Effector memory CD4-positive, alpha-beta T cell (primary cell): ENCODE data around the gene LCN6.
A peak's percentile ranks its signal among the peaks of the same experiment; 100 is the strongest.
"Not testable (repeated sequence)": the region's sequence is repeated elsewhere in the genome, so short reads cannot be mapped to it uniquely, and the experiment has no call there.

Experiments used
- DNase-seq, 3 donors: peaks; one replicate each; pipeline ENCODE4 v3.0.0-alpha.2; 2020
- H3K27ac ChIP-seq: 2 replicates; pipeline ENCODE4 v1.7.0; 2013; ENCODE audit warnings: mild to moderate bottlenecking, low read length, moderate library complexity; ENCODE audit not compliant: insufficient read depth, poor library complexity, severe bottlenecking
- H3K27me3 ChIP-seq: replicated peaks from 2 replicates; pipeline ENCODE4 v1.7.0; 2013; ENCODE audit warnings: mild to moderate bottlenecking, low read length; ENCODE audit not compliant: insufficient read depth, control insufficient read depth, poor library complexity, severe bottlenecking
- H3K36me3 ChIP-seq: 2 replicates; pipeline ENCODE4 v1.7.0; 2013; ENCODE audit warnings: mild to moderate bottlenecking, low read length, moderate library complexity; ENCODE audit not compliant: control insufficient read depth, insufficient read depth
- H3K4me1 ChIP-seq: 2 replicates; pipeline ENCODE4 v1.7.0; 2013; ENCODE audit warnings: low read length, mild to moderate bottlenecking; ENCODE audit not compliant: control insufficient read depth, insufficient read depth, poor library complexity, severe bottlenecking
- H3K4me3 ChIP-seq: 2 replicates; pipeline ENCODE4 v1.7.0; 2013; ENCODE audit warnings: low read length, low read depth, mild to moderate bottlenecking; ENCODE audit not compliant: insufficient read depth, poor library complexity, severe bottlenecking
- H3K9me3 ChIP-seq: 2 replicates; pipeline ENCODE4 v1.7.0; 2013; ENCODE audit warnings: mild to moderate bottlenecking, low read length, moderate library complexity; ENCODE audit not compliant: control insufficient read depth

LCN6 gene

DNA sequence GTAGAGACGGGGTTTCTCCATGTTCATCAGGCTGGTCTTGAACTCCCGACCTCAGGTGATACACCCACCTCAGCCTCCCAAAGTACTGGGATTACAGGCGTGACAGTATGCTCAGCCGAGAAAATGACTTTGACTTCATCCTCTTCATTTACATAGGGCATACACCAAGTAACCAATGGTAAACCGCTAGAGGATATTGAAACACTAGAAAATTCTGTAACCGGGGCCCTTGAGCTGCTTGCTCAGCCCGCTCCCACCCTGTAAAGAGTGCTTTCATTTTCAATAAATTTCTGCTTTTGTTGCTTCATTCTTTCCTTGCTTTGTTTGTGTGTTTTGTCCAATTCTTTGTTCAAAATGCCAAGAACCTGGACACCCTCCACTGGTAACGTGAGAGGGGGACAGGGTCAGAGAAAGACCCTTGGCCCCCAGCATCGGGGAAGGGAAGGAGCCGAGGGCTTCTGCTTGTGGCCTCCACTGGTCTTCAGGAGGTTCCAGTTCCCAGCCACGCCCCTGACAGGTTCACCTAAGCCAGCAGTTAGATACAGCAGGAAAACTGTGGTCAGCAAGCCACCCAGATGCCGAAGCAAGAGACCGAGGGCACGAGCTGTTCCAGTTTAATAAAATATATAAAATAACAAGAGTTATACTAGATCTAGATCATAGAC is 17.6 kb upstream of the LCN6 start:
- DNase-seq, H3K4me3 ChIP-seq, H3K4me1 ChIP-seq, H3K27me3 ChIP-seq, H3K27ac ChIP-seq, H3K36me3 ChIP-seq, H3K9me3 ChIP-seq: not testable (repeated sequence)

DNA sequence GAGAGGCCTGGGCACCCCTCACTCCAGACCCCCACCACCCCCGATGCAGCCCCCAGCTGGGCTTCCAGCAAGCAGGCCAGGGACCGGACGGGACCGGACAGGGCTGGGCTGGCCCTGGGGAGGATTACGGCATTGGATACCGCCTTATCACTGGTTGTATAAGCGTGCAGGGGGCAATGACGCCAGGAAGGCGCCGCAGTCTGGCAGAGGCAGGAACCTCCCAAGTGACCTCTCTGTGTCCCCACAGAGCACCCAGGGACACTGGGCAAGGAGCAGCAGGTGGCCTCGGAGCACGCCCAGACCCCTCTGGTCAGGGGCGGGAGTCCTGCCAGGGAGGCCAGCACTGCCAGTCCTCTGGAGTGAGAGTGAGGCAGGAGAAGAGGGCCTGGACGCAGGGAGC is 16.7 kb upstream of the LCN6 start:
- H3K4me3 ChIP-seq = no peak overlapping the region
- DNase-seq = no peak
- peaks cover 4% of the 10 kb centered on the region for H3K4me1 ChIP-seq
- no peaks in the 10 kb centered on the region for H3K36me3 ChIP-seq
- H3K27me3 ChIP-seq = no peaks in the 10 kb centered on the region
- no peak overlapping the region for H3K27ac ChIP-seq
- H3K9me3 ChIP-seq = no peaks in the 10 kb centered on the region

DNA sequence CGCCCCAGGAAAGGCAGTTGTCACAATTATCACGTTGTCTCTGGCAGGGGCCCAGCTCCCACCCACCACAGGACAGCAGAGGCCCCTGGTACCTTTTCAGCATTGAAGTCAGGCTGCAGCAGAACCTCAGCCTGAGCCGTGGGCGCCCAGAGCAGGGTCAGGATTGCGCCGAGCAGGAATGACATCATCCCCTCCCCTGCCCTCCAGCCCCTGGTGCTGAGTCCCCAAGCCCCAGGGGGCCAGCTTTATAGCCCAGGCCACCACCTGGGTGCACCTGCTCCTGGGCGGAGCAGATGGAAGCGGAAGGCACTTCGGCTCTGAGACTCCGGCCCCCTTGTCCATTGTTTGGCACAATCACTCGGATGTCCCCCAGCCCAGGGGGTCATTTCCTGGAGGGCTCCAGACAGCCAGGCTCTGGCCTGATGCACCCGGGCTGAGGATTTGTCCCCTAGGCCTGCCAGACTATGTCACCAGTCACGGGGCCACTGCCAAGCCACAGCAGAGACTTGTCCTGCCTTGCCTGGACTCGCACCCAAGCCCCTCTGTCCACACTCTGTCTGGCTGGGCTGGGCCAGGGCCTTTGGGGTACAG is 16.1 kb upstream of the LCN6 start, which contains the start of gene LCN15:
LCN15 (minus strand) TSS at position 218 of the 591 bp plus-strand sequence; CDS start at position 188, 30 bp downstream.
- H3K27ac ChIP-seq = no peak within 1 kb of the TSS
- no peak within 1 kb of the TSS for H3K4me3 ChIP-seq
- H3K9me3 ChIP-seq = no peaks in the 10 kb centered on the region
- H3K36me3 ChIP-seq = no peaks in the 10 kb centered on the region
- DNase-seq = no peak
- H3K4me1 ChIP-seq = peaks cover 4% of the 10 kb centered on the region
- no peaks in the 10 kb centered on the region for H3K27me3 ChIP-seq

DNA sequence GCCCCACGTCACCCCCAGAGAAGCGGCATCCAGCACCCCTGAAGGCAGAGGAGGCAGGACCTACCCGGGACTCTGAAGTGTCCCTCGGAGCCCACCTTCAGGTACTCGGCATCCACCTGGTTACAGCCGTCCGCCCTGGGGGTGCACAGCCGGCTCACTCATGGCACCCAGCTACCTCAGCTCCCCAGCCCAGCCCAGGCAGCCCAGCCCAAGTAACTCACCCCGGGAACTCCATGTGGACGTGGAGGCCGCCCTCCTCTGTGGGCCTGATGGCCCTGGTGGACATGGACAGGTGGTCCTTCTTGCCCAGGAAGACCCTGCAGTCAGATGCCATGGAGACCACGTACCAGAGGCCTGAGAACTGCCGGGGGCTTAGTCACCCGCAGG is 15.3 kb upstream of the LCN6 start:
- no peak for DNase-seq
- peaks cover 4% of the 10 kb centered on the region for H3K4me1 ChIP-seq
- no peaks in the 10 kb centered on the region for H3K36me3 ChIP-seq
- no peak overlapping the region for H3K4me3 ChIP-seq
- no peaks in the 10 kb centered on the region for H3K9me3 ChIP-seq
- no peak overlapping the region for H3K27ac ChIP-seq
- H3K27me3 ChIP-seq = no peaks in the 10 kb centered on the region

DNA sequence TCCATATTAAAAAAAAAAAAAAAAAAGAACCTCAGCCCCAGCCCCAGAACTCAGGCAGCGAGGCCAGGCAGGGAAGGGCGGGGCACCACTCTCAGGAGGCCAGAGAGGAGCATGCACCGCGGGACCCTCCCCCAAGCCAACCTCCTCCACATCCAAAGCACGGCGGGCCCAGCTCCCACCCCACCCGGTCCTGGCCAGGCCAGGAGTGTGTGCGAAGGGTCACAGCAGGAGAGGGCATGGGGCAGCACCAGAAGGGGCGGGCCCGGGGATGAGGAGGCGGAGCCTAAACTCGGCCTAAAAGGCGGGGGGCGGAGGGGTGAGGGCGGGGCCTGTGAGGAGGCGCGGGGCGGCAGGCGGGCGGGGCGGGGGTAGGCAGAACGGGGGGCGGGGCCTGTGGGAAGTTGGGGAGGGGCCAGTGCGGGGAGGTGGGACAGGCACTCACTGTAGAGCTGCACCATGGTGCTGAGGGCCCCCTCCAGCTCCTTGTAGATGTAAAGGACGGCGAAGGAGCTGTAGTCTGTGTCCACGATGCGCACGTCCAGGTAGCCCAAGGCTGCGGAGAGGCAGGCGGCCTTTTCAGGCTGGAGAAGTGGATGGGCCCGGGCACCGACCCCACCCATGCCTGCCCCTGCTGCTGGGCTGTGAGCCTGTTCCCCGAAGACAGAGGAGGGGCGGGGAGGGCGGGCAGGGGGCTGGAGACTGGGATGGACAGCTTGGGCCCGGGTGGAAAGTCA is 14.8 kb upstream of the LCN6 start:
- peaks cover 4% of the 10 kb centered on the region for H3K4me1 ChIP-seq
- no peak overlapping the region for H3K4me3 ChIP-seq
- peak; percentile 9 to 33 (median 19) for DNase-seq
- no peaks in the 10 kb centered on the region for H3K9me3 ChIP-seq
- H3K27me3 ChIP-seq = no peaks in the 10 kb centered on the region
- no peak overlapping the region for H3K27ac ChIP-seq
- H3K36me3 ChIP-seq = no peaks in the 10 kb centered on the region

DNA sequence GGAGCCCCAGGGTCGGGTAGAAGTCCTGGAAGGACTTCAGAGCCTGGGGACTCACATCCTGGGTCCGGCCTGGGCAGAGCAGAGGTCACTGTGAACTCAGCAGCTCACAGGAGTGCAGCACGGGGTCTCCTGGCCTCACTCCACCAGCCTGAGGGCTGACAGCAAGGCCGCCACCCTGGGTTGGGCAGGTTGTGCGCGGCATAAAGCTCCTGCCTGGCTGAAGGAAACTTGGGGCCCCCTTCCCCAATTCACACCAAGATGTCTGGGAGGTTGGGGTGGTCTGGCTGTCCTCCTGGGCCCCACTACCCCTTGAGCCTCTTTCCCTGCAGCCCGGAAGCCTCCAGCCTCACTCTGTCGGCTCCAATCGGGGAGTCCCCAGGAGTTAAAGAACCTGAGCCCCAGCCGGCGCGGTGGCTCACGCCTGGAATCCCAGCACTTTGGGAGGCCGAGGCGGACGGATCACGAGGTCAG is 13.9 kb upstream of the LCN6 start:
- H3K36me3 ChIP-seq = no peaks in the 10 kb centered on the region
- H3K9me3 ChIP-seq = no peaks in the 10 kb centered on the region
- H3K4me3 ChIP-seq = no peak overlapping the region
- no peak for DNase-seq
- no peaks in the 10 kb centered on the region for H3K27me3 ChIP-seq
- H3K27ac ChIP-seq = no peak overlapping the region
- H3K4me1 ChIP-seq = peaks cover 4% of the 10 kb centered on the region

DNA sequence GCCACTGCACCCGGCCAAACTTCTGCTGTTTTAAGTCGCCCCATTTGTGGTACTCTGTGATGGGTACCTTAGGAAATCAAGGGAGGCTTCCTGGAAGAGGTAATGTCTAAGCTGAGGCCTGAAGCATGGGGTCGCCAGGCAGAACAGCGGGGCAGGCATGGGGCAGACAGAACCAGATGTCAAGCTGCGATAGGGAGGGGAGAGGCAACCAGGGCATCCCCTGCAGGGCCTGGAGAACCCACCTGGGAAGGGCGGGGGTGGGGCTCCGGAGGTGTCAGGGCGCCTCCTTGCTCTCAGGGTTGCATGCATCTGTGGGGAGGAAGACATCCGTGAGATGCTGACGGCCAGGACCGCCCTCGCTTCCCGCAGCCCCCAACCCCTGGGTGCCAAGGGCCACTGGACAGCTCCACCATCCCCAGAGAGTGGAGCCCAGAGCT is 13.2 kb upstream of the LCN6 start:
- Histone ChIP-seq H3K9me3 (no peaks in the 10 kb centered on the region), H3K4me3 (no peak overlapping the region), H3K27me3 (no peaks in the 10 kb centered on the region), H3K36me3 (no peaks in the 10 kb centered on the region), H3K4me1 (no peaks in the 10 kb centered on the region), H3K27ac (no peak overlapping the region)
- no peak for DNase-seq

DNA sequence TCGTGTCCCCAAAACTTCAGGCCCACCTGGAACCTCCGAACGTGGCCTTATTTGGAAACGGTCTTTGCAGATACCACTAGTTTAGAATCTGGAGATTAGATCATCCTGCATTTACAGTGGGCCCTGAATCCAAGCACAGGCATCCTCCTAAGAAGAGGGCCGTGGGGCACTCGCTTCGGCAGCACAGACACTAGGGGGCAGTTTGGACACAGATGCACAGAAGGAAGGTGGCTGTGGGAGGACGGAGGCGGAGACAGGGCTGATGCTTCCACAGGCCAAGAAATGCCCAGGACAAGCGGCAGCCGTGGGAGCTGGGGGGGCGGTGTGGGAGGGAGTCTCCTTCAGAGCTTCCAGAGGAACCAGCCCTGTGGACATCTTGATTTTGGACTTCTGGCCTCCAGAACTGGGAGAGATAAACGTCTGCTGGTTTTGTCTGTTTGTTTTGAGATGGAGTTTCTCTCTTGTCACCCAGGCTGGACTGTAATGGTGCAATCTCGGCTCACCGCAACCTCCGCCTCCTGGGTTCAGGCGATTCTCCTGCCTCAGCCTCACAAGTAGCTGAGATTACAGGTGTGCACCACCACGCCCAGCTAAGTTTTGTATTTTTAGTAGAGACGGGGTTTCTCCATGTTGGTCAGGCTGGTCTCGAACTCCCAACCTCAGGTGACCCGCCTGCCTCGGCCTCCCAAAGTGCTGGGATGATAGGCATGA is 12.7 kb upstream of the LCN6 start:
- not testable (repeated sequence) for H3K4me3 ChIP-seq, H3K36me3 ChIP-seq, H3K4me1 ChIP-seq, H3K27ac ChIP-seq, DNase-seq, H3K9me3 ChIP-seq, H3K27me3 ChIP-seq

DNA sequence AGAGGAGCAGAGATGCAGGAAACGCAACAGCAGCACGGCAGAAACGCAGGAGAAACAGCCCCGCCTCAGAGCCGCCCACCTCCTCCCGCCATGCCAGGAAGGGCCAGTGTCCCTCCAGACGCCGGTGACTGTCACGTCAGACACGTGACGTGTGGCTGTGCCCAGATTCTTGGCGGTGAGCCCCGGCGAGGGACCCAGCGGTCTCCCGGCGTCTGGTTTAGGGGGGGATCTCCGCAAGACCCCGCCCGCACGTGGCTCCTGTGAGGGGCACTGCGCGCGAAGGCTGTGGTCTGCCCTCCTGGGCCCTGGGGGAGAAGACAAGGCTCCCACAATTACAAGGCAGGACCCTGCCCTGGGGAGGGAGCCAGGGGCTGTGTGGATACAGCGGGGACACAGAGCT is 12.1 kb upstream of the LCN6 start:
- no peaks in the 10 kb centered on the region for H3K4me1 ChIP-seq
- no peaks in the 10 kb centered on the region for H3K36me3 ChIP-seq
- H3K27ac ChIP-seq = no peak overlapping the region
- H3K4me3 ChIP-seq = no peak overlapping the region
- H3K27me3 ChIP-seq = no peaks in the 10 kb centered on the region
- no peak for DNase-seq
- H3K9me3 ChIP-seq = no peaks in the 10 kb centered on the region
